Naive thymus-derived CD4-positive, alpha-beta T cell (primary cell): Measurements from ENCODE around the gene CPNE6. TPM values are rescaled to one million over a fixed set of nuclear protein-coding genes. Genes with fewer than 3 reads are reported as not detected.
A peak's percentile ranks its signal among the peaks of the same experiment; 100 is the strongest.

Source experiments
- ATAC-seq: fragments of 150-1000 bp; cut with Tn5 transposase; 2 replicates; pipeline ENCODE4 v1.10.0; 2021; ENCODE audit warnings: mild to moderate bottlenecking, moderate library complexity
- CTCF ChIA-PET: fragments of 350-600 bp; sonication (Branson Sonifier 250); formaldehyde crosslinking; loops from one replicate; lab custom pipeline; 2021; ENCODE audit warnings: antibody characterized with exemption; lab: Charles Lee
- POLR2A ChIA-PET: fragments of 350-600 bp; sonication (Branson Sonifier 250); formaldehyde crosslinking; loops from one replicate; lab custom pipeline; 2021; ENCODE audit warnings: antibody characterized with exemption, inconsistent platforms; lab: Charles Lee
- DNase-seq, 9 donors: peaks; one replicate each; pipeline versions ENCODE4 v3.0.0 to v3.0.0-alpha.2; 2020 to 2022; ENCODE audit warnings: mixed read lengths in 1 of 9
- H3K27ac ChIP-seq: one replicate; pipeline ENCODE4 v1.7.0; 2013; ENCODE audit warnings: mild to moderate bottlenecking, low read depth, low read length, moderate library complexity
- H3K27me3 ChIP-seq, 2 donors: one replicate each; pipeline ENCODE4 v1.7.0; 2013; ENCODE audit warnings: low read length in 2 of 2, mild to moderate bottlenecking in 2 of 2, moderate library complexity in 2 of 2; ENCODE audit not compliant: control insufficient read depth in 2 of 2, insufficient read depth in 2 of 2
- H3K36me3 ChIP-seq, 3 experiments: 1 replicate in 2 of 3; 2 replicates in 1 of 3; pipeline ENCODE4 v1.7.0; 2013; ENCODE audit warnings: low read length in 3 of 3, mild to moderate bottlenecking in 3 of 3, moderate library complexity in 1 of 3; ENCODE audit not compliant: insufficient read depth in 3 of 3, control insufficient read depth in 2 of 3
- H3K4me1 ChIP-seq, 2 donors: one replicate each; pipeline ENCODE4 v1.7.0; 2013; ENCODE audit warnings: low read length in 2 of 2, mild to moderate bottlenecking in 2 of 2, moderate library complexity in 1 of 2; ENCODE audit not compliant: control insufficient read depth in 2 of 2, insufficient read depth in 2 of 2
- H3K4me3 ChIP-seq: 2 replicates; pipeline ENCODE4 v1.7.0; 2013; ENCODE audit warnings: mild to moderate bottlenecking, low read length
- H3K9me3 ChIP-seq, 3 experiments: 1 replicate in 2 of 3; 2 replicates in 1 of 3; pipeline ENCODE4 v1.7.0; 2013; ENCODE audit warnings: low read length in 3 of 3; ENCODE audit not compliant: control insufficient read depth in 2 of 3
- H3K27ac Mint-ChIP-seq, 9 donors: one replicate each; pipeline ENCODE4 v1.8.0; 2020 to 2022; ENCODE audit warnings: mixed read lengths in 9 of 9, mild to moderate bottlenecking in 8 of 9, moderate library complexity in 5 of 9, inconsistent platforms in 2 of 9
- H3K27me3 Mint-ChIP-seq, 5 donors: one replicate each; pipeline ENCODE4 v1.8.0; 2021 to 2022; ENCODE audit warnings: mixed read lengths in 5 of 5, mild to moderate bottlenecking in 1 of 5
- H3K36me3 Mint-ChIP-seq, 5 donors: one replicate each; pipeline ENCODE4 v1.8.0; 2020 to 2022; ENCODE audit warnings: mixed read lengths in 5 of 5, mild to moderate bottlenecking in 3 of 5, inconsistent platforms in 1 of 5
- H3K4me1 Mint-ChIP-seq, 7 donors: one replicate each; pipeline ENCODE4 v1.8.0; 2020 to 2022; ENCODE audit warnings: mixed read lengths in 7 of 7, mild to moderate bottlenecking in 3 of 7, inconsistent platforms in 1 of 7
- H3K4me3 Mint-ChIP-seq, 10 donors: one replicate each; pipeline ENCODE4 v1.8.0; 2020 to 2022; ENCODE audit warnings: mild to moderate bottlenecking in 10 of 10, mixed read lengths in 10 of 10, moderate library complexity in 6 of 10, inconsistent platforms in 2 of 10
- H3K9me3 Mint-ChIP-seq, 11 donors: one replicate each; pipeline ENCODE4 v1.8.0; 2020 to 2022; ENCODE audit warnings: mixed read lengths in 11 of 11, mild to moderate bottlenecking in 4 of 11, inconsistent platforms in 1 of 11, moderate library complexity in 1 of 11
- intact Hi-C, 2 donors: fragments of 100-400 bp; cut with micrococcal nuclease; formaldehyde crosslinking; loops; one replicate each; pipeline ENCODE4 v1.15.1; 2023
- polyA plus RNA-seq, 2 donors: library from polyadenylated mRNA; unstranded; fragments of 300-500 nt; fragmentation: Illumina TruSeq; gene quantifications; one replicate each; pipeline ENCODE4 v1.2.3, GENCODE V29; 2021
- total RNA-seq, 6 experiments: library from RNA in 5 of 6; stranded (reverse) in 5 of 6; gene quantifications; 1 replicate in 5 of 6; 2 replicates in 1 of 6; pipeline ENCODE4 v1.2.3 and lab custom pipeline; 2021 to 2026

Gene CPNE6
- total and polyA plus RNA-seq, 7 experiments from 2014 or later: 0.12 TPM; not detected in 6

DNA sequence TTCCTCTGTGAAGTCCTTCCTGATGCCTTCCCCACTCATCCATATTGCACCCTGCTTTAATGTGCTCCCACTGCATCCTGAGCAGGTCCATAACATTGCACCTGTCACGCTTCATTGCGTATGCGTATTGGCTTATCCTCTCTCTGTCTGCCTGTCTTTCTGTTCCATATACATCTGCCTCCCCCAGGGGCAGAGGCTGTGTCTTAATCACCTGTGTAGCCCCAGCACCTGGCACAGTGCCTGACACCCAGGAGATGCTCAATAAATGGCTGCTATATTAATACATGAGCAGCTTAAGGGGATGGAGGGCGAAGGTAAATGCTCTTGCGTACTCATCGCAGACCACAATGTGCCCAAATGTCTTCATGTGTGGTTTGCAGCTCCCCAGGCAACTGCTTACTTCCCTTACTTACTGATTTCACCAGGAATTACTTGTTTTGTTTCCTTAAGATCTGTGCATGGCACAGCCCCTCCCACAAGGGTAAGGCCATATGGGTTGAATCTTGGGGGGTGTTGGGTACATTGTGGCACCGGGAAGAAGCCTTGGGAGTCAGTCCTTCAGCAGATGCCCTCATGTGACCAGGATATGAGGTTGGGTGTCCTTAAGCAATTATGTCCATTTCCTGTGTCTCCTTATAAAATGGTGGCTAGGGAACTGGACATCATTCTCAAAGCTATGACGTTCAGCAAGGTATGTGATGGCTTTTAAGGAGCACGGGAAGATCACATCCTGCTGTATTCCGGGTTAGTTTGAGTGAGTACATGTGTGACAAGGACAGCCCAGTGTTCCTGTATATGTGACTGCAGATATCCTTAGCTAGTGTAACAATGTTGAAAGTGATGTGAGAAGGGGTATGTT lies 848 bp upstream of the CPNE6 start:
- DNase-seq: no peak
- POLR2A ChIA-PET: interaction anchor here (1.6 kb wide), 1 partner anchor 10 kb away, joined by 4 read pairs; no protein-coding TSS in a partner anchor
- H3K27ac Mint-ChIP-seq: no peak overlapping the region

GRCh38 chr14:24071836-24072430 lies 571 bp downstream of the CPNE6 start:
- DNase-seq: no peak
- no peak overlapping the region for H3K27ac Mint-ChIP-seq
- H3K9me3 Mint-ChIP-seq: no peaks in the 10 kb centered on the region
- Histone ChIP-seq H3K27me3 (no peaks in the 10 kb centered on the region), H3K27ac (no peak overlapping the region), H3K36me3 (no peaks in the 10 kb centered on the region), H3K9me3 (no peaks in the 10 kb centered on the region), H3K4me1 (no peaks in the 10 kb centered on the region), H3K4me3 (no peak overlapping the region)
- intact Hi-C loops: no loop called here
- peaks cover 0 to 13% (median 5%) of the 10 kb centered on the region in 5 donors for H3K27me3 Mint-ChIP-seq
- H3K36me3 Mint-ChIP-seq: no peaks in the 10 kb centered on the region
- POLR2A ChIA-PET: interaction anchor here (1.3 kb wide), 1 partner anchor 10 kb away, joined by 5 read pairs; no protein-coding TSS in a partner anchor
- H3K4me3 Mint-ChIP-seq: no peak overlapping the region
- peaks cover 0 to 8% (median 0%) of the 10 kb centered on the region in 7 donors for H3K4me1 Mint-ChIP-seq
- CTCF ChIA-PET: interaction anchor here (1.7 to 1.8 kb wide), 2 partner anchors 14 to 18 kb away, joined by 5 to 6 read pairs; no protein-coding TSS in a partner anchor
- ATAC-seq: no peak

More for the DNA sequence above, 848 bp upstream of the CPNE6 start:
- ATAC-seq: no peak
- no peaks in the 10 kb centered on the region for H3K9me3 ChIP-seq
- Mint-ChIP-seq H3K4me3 (no peak overlapping the region), H3K36me3 (no peaks in the 10 kb centered on the region), H3K27me3 (peaks cover 0 to 13% (median 5%) of the 10 kb centered on the region in 5 donors), H3K9me3 (no peaks in the 10 kb centered on the region), H3K4me1 (peaks cover 0 to 6% (median 0%) of the 10 kb centered on the region in 7 donors)
- H3K27ac ChIP-seq: no peak overlapping the region
- intact Hi-C loops: no loop called here
- no peaks in the 10 kb centered on the region for H3K36me3 ChIP-seq
- CTCF ChIA-PET: no interaction called here
- H3K27me3 ChIP-seq: no peaks in the 10 kb centered on the region
- H3K4me1 ChIP-seq: no peaks in the 10 kb centered on the region
- H3K4me3 ChIP-seq: no peak overlapping the region

DNA sequence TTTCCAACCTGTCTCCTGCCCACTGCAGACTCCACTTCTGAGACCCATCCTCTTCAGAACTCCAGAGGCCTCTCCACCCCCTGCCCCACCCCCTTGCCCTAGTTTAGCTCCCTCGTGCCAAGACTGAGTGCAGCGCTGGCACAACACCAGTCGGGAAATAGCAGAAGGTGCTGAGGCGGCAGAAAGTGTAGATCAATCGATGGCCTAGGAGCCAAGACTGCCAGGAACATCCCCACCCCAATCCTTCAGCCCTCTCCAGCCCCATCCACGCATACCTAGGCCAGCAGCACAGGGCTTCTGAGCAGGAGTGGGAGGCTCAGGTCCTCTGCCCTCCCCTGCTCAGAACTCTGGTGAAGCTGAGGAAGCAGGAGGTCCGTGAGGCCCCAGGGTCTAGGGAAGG lies 1.1 kb downstream of the CPNE6 start:
- H3K4me1 ChIP-seq: no peaks in the 10 kb centered on the region
- H3K9me3 ChIP-seq: no peaks in the 10 kb centered on the region
- Mint-ChIP-seq H3K4me1 (peaks cover 0 to 8% (median 0%) of the 10 kb centered on the region in 7 donors), H3K27ac (no peak overlapping the region), H3K36me3 (no peaks in the 10 kb centered on the region), H3K4me3 (no peak overlapping the region), H3K27me3 (peaks cover 0 to 13% (median 5%) of the 10 kb centered on the region in 5 donors), H3K9me3 (no peaks in the 10 kb centered on the region)
- ChIA-PET POLR2A (interaction anchor here (1.3 kb wide), 1 partner anchor 9 kb away, joined by 5 read pairs; no protein-coding TSS in a partner anchor), CTCF (interaction anchor here (1.7 to 1.8 kb wide), 2 partner anchors 14 to 18 kb away, joined by 5 to 6 read pairs; no protein-coding TSS in a partner anchor)
- no peaks in the 10 kb centered on the region for H3K36me3 ChIP-seq
- no peak overlapping the region for H3K4me3 ChIP-seq
- no peak overlapping the region for H3K27ac ChIP-seq
- H3K27me3 ChIP-seq: no peaks in the 10 kb centered on the region
- ATAC-seq: no peak
- intact Hi-C loops: no loop called here
- no peak for DNase-seq

DNA sequence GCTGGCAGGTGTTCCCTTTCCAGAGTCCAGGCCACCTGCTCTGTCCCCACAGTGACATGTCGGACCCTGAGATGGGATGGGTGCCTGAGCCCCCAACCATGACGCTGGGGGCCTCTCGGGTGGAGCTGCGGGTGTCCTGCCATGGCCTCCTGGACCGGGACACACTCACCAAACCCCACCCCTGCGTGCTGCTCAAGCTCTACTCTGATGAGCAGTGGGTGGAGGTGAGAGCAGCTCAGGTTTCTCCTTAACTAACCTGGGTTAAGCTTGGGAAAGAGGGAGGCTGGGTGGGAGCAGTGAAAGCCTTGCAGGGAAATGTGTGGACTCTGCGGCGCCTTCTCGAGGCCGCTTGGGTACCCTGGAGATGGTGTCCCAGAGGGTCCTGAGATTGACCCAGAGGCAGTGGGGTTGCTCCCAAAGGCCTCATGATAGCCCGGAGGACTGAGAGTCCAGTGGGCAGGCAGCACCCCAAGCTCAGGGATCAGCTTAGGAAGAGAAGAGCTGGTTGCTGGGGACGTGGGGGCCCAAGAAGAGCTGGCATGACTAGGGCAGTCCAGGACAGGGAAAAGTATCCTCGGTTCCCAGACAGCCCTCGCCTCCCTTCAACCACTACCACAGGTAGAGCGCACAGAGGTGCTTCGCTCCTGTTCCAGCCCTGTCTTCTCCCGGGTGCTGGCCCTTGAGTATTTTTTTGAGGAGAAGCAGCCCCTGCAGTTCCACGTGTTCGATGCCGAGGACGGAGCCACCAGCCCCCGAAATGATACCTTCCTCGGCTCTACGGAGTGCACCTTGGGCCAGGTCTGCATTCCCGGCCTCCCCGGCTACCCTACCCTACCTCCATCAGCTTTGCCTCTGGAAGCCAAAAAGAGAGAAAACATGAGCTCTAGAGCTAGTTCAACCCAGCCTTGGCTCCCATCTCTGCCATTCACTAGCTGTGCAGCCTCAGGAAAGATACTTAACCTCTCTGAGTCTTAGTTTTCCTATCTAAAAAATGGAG lies 1.8 kb downstream of the CPNE6 start:
- H3K27me3 Mint-ChIP-seq: peaks cover 0 to 13% (median 3%) of the 10 kb centered on the region in 5 donors
- intact Hi-C loops: no loop called here
- Histone ChIP-seq H3K36me3 (no peaks in the 10 kb centered on the region), H3K4me1 (no peaks in the 10 kb centered on the region), H3K27ac (no peak overlapping the region), H3K4me3 (no peak overlapping the region), H3K9me3 (no peaks in the 10 kb centered on the region), H3K27me3 (no peaks in the 10 kb centered on the region)
- no peaks in the 10 kb centered on the region for H3K9me3 Mint-ChIP-seq
- no peak overlapping the region for H3K27ac Mint-ChIP-seq
- H3K4me3 Mint-ChIP-seq: no peak overlapping the region
- DNase-seq (no peak), ATAC-seq (no peak)
- no peaks in the 10 kb centered on the region for H3K36me3 Mint-ChIP-seq
- ChIA-PET CTCF (interaction anchor here (0.6 to 1.8 kb wide), 5 partner anchors 15 to 1077 kb away, joined by 3 to 7 read pairs (median 5); partner anchors contain the start of gene PCK2), POLR2A (no interaction called here)
- peaks cover 0 to 8% (median 0%) of the 10 kb centered on the region in 7 donors for H3K4me1 Mint-ChIP-seq

DNA sequence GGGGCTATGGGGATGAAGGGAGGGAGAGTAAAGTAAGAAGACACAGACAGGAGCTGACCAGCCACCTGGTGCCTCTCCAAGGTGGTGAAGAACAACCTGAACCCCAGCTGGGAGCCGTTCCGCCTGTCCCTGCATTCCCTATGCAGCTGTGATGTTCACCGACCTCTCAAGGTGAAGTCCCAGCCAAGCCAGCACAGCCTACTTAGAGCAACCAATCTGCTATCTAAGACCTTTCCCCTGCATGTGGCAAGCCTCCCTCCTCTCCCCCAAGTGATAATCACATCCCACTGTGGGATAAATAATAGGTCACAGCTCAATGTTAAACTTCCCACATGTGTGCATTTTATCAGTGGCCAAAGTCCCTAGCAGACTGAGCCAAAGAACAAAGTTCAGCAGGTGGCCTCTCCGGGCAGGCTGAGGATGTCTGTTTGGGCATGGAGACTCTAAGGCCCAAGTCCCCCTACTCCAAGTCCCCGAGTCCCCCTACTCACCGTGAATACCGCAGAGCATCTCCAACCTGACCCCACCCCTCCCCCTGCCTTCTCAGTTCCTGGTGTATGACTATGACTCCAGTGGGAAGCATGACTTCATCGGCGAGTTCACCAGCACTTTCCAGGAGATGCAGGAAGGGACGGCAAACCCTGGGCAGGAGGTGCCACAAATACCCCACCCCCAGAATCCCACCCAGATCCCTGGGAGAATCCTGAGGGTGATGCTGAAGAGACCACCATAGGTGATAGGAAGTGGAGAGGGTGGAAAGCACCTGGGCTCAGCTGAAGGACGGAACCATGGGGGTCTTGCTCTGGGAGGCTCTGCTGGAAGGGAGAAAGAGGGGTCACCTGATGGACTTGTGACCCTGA lies 3.5 kb downstream of the CPNE6 start:
- H3K4me1 ChIP-seq: no peaks in the 10 kb centered on the region
- DNase-seq (no peak), ATAC-seq (no peak)
- H3K36me3 ChIP-seq: no peaks in the 10 kb centered on the region
- H3K9me3 ChIP-seq: no peaks in the 10 kb centered on the region
- Mint-ChIP-seq H3K36me3 (no peaks in the 10 kb centered on the region), H3K27ac (no peak overlapping the region), H3K4me3 (peak overlapping the region in 1 of 10 donors; percentile 7), H3K27me3 (peaks cover 0 to 10% (median 8%) of the 10 kb centered on the region in 5 donors), H3K9me3 (no peaks in the 10 kb centered on the region), H3K4me1 (peaks cover 0 to 9% (median 0%) of the 10 kb centered on the region in 7 donors)
- no peak overlapping the region for H3K4me3 ChIP-seq
- no peak overlapping the region for H3K27ac ChIP-seq
- CTCF ChIA-PET: interaction anchor here (0.7 to 1.5 kb wide), 6 partner anchors 15 to 358 kb away, joined by 3 to 7 read pairs (median 4); partner anchors contain the start of gene PCK2
- intact Hi-C loops: no loop called here
- H3K27me3 ChIP-seq: no peaks in the 10 kb centered on the region
- POLR2A ChIA-PET: interaction anchor here (0.7 kb wide), 1 partner anchor 8 kb away, joined by 3 read pairs; no protein-coding TSS in a partner anchor
